GM18498 (cell line): ENCODE data around the gene ZNF678.

Source experiments
- ATAC-seq: cut with Tn5 transposase; IDR thresholded peaks from one replicate; pipeline ENCODE4 v1.9.1; 2021; ENCODE audit warnings: mild to moderate bottlenecking, moderate library complexity; ENCODE audit not compliant: unreplicated experiment

ZNF678 gene

DNA sequence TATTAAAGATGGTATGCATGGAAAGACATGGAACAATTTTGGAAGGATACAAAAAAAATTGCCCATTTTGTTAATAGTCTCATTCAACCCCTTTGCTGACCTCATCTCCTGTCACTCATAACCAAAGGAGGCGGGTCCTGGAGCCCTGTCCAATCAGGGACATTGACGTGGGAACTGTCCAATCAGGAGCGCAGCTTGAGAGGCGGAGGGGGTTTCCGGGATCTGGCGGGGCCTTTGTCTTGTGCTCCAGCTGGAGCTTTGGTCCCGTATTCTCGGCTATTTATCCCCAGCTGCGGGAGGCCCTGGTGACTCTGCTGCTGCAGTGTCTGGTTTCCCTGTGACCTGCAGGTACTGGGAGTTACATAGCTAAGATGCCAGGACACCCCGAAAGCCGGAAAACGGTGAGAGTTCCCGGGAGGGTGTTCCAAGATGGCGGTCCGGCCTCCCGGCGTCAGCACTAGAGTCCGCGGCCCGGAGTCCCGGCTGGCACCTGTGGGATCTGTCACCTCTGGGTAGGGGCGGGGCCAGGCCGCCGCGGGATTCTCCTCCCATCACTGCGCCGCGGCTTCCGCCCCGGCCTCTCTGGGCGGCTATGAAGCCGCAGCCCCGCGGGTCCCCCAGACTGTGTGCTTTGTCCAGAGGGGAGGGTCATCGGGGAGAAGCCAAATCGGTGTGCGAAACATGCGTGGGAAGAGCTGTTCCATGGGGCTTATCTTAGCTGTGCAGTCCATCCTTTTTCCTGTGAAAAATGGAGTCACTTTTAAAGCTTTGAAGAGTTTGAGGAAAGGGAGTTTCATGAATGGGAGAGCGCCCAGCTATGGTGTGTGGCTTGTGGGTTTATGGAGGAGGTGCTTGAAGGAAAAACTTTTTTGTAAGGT, at the start of gene ZNF678:
ZNF678 (plus strand) TSS at position 233 of the 878 bp plus-strand sequence. CDS start 87,436 bp downstream, outside the sequence.
- ATAC-seq, result peak; percentile 96

DNA sequence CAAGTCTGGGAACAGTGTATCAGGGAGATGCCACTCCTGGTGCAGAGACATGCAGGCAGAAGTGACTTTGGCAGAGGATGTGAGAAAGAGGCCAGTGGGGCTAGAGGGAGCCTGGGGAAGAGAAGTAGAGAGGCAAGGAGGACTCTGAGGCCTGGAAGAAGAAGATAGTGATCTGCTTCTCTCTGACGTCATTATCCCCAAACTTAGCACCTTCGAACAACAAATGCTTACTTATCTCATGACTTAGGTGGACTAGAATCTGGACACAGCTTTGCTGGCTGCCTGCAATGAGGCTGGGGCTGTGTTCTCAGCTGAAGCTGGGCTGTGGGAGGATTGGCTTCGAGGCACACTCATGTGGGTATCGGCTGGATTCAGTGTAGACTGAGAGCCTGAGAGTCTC, 44.5 kb upstream of the ZNF678 start:
- ATAC-seq, result no peak

DNA sequence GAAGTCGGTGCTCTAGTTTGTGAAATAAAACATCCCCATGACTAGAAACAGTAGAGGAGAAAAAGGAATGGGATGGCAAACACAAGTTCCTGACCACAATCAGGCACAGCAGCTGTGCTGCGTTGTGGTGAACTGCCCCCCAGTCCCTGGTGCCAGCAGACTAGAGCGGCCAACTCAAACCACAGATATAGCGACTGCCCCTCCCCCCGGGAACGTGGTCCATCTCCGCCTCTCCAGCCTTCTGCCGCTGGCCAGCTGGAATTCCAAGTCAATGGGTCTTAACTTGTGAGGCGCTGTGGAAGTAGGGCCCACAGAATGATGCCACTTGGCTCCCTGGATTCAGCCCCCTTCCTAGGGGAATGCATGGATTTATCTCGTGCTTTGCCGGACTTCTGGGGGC, 41.6 kb upstream of the ZNF678 start:
- ATAC-seq, result no peak

DNA sequence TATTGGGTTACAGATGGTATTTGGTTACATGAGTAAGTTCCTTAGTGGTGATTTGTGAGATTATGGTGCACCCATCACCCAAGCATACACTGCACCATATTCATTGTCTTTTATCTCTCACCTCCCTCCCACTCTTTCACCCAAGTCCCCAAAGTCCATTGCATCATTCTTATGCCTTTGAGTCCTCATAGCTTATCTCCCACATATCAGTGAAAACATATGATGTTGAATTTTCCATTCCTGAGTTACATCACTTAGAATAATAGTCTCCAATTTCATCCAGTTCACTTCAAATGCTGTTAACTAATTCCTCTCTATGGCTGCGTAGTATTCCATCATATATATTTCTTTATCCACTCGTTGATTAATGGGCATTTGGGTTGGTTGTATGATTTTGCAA, 36.8 kb upstream of the ZNF678 start:
- no peak for ATAC-seq

DNA sequence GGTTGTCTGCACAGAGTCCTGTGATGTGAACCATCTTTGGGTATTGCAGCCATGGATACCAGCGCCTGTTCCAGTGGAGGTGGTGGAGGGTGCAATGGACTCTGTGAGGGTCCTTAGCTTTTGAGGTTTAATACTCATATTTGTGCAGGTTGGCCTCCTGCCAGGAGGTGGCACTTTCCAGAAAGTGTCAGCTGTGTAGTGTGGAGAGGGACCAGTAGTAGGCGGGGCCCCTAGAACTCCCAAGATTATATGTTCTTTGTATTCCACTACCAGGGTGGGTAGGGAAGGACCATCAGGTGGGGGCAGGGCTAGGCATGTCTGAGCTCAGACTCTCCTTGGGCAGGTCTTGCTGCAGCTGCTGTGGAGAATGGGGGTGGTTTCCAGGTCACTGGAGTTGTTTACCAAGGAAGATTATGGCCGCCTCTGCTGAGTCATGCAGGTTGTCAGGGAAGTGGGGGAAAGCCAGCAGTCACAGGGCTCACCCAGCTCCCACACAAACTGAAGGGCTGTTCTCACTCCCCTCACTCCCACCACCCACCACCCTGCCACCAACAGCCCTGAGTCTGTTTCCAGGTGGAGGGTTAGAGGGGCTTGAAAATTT, 31.2 kb upstream of the ZNF678 start:
- ATAC-seq, result no peak

DNA sequence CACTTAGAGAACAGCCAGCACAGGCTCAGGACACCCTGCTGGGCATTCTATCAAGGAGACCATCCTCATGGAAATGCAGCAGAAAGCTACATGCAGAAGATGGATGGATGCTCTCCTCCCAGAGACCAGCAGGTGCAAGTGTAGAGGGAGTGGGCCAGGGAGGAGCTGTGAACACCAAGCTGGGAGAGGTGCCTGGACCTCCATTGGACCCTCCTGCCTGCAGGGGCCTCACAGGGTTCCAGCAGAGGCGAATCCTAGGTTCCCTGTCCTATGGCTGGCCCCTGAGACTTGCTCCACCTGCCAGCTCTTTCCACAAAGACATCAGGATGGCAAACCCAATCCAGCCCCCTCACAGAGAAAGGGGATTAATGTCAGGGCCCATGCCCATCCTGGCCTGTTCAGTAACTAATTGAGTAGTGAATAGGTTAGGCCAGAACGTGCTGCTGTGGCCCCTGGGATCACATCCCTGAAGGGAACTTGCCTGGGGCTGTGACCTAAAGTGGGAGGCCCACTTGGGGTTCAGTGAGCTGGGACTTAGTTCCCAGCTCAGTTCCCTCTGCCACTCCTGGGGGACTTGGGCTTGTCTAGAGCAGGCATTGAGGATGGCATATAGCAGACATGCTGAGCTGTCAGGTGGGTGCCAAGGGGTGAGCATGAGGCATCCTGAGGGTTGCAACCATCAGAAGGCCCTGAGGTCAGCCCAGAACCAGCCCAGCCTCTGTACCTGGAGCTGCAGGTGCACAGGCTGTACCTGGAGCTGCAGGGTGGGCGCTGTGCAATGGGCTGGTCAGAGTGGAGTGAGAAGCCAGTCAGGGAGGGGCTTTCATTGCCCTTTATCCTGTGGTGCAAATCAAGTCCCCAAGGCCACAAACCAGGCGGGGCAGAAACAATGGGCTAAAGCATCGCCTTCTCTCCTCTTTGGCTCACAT, 22.9 kb upstream of the ZNF678 start:
- no peak for ATAC-seq

DNA sequence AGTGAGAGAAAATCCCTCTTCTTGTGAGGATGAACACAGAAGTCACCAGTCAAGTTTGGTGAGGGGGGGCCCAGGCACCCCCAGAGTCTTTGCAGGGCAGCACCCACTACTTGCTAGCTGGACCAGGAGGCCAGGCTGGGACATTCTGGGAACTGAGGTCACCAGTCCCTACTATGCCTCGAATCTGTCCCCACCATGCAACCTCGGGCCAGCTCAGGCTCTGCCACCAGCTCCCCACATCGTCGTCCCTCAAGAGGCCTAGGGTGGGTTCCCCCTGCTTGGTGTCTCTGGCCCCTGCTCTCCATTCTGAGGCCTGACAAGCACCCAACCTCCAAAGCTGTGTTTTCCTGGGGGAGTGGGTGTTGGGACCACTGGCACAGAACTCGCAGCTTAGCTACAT, 22.2 kb upstream of the ZNF678 start:
- ATAC-seq, result no peak

DNA sequence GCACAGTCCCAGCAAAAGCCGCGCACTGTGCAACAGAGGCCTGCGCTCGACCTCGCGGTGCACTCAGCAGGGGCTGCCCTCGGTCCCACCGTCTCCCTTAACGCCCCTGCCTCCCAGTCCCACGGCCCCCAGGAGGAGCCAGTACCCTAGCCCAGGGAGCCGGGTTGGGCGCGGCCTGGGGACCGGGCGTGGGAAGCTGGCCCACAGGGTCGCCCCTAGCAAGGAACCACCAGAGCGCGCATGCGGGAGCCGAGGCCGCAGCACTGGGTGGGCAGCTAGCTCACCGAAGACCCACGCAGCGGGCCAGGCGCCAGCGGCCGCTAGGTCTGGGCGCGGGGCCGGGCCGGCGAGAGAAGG, 21.6 kb upstream of the ZNF678 start:
- ATAC-seq, result no peak

DNA sequence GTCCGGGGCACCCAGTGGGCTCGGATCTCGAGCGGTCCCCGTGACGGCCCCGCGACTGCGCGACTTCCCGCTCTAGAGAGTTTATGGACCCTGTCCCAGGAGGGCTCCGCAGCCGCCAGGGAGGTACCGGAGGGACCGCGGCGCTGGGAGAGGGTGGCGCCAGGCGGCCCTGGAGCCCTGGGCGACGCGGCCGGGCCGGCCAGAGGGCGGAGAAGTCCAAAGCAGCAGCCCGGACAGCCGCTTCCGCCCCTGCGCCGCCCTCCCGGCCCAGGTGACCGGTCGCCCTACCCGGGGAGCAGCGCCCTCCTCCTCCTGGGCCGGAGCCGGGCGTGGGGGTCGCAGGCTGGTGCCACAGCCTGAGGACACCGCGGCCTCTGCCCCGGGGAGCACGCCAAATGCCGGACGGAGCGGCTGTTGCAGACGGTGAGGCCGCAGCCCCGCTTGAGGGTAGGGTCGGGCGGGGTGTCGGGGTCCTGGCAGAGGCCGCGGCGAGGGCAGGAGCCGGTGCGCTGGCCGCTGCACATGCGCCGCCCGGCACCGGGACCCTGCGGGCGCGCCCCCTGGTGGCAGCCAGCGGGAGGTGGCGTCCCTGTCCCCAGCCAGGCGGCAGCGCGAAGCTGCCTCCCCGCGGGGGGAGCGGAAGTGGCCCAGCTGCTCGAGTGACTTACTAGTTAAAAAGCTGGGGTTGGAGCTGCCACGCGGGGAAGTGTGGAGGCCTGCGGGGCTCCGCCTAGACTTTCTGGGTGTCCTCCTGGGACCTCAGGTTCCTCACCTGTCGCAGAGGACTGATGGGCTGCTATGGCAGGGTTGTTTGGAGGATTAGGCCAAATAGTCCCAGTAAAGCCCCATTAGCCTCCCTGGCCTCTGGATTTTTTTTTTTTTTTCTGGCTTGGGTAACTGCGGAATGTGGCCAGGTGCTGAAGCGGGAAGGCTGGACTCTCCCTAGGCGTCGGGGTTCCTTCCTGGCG, 20.9 kb upstream of the ZNF678 start:
- ATAC-seq, result peak; percentile 98

DNA sequence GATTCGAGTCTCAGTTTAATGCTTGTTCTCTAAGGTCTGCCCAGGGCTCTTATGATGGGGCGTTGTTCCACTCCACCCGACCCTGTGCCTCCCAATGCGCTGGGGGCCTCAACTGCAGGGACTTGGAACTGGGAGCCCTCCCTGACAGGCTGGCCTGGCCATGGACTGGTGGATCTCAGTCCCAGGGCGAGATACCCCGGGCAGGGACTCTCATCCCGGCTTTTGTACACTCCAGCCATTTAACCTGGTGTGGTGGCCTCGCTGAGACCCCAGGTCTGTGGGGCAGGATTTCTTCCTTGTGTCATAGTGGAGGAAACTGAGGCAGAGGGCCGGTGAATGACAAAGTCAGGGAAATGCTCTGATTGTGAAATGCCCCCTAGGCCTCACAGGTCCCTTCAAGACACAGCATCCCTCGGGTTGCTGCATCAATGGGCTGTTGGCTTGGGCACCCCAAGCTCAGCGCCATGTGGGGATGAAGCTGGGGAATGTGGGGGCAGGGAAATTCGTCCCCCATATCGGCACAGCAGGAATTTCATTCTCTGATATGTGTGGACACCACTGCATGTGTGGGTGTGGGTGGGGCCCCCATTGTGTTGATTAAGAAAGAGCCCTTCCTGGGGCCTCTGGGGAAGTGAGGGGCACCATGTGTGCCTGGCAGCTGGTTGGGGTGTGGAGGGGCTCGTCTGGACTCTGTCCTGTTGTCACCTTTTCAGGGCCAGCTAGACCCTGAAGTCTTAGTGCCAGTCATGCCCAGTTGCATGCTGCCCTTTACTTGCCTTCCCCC, 19.9 kb upstream of the ZNF678 start:
- ATAC-seq, result no peak

DNA sequence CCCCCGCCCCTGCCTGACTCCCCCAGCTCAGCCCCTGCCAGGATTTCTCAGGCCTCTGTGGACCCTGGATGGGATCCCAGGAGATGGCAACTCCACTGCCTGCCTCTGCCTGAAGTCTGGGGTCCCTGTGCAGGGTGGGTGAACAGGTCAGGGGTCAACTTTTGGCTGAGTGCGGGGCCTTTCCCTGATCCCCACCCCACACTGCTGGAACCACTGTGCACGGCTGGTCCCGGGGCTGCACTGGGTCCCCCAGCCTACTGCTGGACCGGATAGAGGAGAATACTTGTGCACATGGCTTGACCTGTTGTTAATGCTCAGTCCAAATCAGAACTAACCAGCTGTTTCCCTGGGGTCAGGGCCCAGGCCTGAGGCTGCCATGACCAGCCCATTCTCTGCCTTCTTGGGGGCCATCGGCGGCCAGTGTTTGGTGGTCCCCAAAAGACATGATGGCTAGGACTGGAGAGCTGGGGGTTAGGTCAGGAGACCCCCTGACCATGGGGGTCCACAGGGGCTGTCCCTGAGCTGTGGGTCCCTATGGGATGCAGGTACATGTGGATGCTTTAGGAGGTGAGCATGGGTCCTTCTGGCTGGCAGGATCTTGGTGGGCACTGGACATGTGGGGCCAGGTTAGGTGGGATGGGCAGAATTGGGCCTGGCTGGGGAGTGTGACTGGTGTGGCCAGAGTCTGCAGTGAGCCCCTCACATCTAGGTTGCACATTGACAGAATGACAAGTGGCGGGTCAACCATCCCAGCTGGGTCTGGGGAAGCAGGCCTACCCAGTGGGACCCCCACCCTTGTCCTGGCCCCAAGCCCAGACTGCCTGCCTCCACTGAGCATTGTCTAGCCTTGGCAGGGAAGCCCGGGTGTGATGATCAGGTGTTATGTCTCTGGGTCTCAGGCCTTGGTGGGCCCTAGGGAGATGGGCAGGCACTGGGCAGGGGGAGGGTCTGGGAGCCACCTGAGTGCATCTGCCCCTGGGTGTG, 19.0 kb upstream of the ZNF678 start:
- ATAC-seq, result no peak

DNA sequence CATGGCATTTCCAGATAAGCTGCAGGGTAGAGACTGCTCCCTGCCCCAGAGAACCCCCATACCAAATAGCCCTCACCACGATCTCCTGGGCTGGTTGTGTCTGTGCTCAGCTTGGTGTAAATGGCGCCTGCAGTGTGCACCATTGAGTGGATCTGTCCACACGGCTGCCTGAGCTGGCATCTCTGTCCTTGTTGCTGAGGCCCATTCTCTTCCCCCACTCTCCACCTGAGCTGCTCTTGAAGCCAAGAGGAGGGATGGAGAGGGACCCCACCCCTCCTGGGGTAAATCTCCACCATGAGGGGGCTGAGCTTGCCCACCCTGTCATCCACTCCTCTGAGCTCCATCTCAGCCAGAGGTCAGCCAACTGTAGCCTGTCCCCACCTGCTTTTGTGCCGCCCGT, 18.0 kb upstream of the ZNF678 start:
- no peak for ATAC-seq

DNA sequence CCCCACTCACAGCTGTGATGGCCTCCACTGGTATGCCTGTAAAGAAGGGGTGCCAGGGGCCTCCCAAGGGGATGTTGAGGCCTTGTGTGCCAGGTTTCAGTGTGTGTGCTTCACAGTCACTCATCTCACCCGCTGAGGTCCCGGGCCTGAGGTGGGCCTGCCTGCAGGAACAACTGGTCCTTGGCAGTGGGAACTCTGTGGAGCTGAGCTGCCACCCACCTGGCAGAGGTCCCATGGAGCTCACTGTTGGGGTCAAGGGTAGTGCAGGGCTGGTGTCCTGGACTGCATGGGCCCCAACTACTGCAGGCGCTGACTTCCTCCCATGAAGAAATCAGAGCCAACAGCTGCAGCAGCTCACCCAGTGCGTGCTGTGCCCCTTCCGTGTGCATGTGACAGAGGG, 17.3 kb upstream of the ZNF678 start:
- ATAC-seq, result no peak

DNA sequence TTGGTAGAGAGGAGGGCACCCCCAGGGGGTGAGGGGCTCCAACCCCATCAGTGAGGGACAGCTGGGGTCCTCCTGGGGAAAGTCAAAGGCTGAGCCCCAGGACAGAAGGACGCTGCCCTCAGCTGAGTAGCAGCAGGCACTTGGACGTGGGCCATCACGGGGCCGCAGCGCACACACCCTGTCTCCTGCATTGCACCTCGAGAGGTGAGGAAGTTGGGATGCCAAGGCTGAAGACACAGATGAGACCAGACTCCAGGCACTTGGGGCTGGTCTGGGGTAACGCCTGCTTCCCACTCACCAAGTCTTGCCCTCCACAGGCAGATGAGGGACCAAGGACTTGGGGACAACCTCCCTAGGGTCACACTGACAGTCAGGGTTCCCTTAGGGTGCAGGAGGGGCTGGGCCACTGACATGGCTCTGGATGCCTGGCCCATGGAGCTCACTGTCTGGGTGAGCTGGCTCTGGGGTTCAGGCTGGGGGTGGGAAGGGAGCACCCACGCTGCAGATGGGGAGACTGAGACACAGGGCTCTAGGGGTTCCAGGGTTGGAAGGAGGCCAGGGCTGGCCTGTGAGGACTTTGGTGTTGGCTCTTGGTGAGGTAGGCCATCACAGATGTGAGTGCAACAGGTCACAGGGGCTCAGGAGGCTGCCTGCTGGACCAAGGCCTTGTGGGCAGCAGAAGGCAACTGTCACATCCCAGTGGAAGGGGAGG, 16.6 kb upstream of the ZNF678 start:
- no peak for ATAC-seq

DNA sequence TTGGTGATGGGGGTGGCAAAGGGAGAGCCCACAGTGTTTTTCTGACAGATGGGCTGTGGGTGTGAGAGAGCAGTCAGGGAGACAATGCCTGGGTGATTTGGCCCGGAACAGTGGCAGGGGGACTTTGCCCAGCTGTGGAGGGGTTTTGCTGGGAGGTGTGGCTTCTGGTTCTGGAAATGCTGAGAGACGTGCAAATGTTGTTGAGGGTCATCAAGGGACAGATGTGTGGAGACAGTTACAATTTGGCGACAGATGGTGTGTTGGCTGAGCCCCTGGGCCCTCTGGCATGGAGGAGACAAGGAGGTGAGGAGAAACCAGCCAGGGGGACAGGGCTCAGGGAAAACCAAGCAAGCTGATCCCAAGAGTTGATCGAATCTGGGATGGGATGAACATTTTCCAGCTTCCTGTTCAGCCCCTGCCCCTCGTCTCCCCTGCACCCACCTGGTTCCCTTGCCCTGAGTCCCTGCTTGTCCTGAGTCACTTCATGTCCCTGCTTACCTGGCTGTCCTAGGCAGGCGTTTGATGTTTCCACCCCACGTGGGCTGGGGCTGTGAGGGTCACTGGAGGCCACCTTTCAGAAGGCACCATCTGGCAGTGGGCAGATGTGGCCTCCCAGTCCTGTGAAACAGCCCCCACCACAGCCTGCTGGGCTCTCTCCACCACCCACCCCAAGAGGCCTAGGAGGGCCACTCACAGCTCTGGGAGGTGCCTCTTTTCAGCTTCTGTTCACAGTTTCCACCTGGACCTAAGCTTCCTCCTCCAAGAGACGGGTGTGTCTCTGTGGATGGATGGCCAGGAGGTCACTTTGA, 15.8 kb upstream of the ZNF678 start:
- ATAC-seq, result no peak

DNA sequence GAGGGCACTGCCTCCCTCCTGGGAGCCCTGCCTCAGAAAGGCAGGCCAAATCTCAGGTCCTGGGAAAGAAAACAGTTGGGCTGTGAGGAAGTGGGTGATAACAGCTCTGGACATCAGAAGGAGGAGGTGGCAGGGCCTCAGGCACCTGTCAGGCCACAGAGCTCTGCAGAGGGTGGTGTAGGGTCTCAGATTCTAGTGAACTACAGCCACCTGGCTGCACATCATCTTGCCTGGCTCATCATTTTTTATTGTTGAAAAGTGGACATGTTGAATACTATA, 15.3 kb upstream of the ZNF678 start:
- ATAC-seq, result no peak

DNA sequence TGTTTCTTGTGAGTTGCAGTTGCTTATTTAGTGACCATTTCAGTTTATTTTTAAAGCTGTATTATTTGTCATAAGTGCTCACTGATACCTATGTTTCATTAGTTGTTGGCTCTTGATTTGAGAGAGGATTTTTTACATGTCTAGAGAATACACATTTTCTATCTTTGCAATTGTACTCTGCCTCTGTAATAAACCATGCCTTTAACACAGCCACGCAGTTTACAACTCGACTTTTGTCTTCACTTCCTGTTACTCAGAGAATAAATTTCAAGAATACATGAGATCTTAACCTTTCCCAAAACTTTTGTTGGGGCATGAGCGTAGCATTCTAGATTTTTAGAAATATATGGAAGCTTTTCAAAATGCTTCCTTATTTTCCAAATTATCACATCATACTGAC, 14.9 kb upstream of the ZNF678 start:
- ATAC-seq, result no peak
